Fibroblast of peridontal ligament (primary cell): ENCODE measurements around the gene VEGFD.

Experiments used
- DNase-seq: peaks from one replicate; pipeline ENCODE4 v3.0.0-alpha.2; 2010; ENCODE audit errors: extremely low read depth

VEGFD gene

GRCh38 chrX:15359701-15360100 lies 24.5 kb downstream of the VEGFD start:
- peak; percentile 89 for DNase-seq

- no peak for DNase-seq
Observed at GRCh38 chrX:15358533-15358932, 25.7 kb downstream of the VEGFD start.

GRCh38 chrX:15356444-15356843 lies 27.8 kb downstream of the VEGFD start:
- DNase-seq: peak; percentile 92

- DNase-seq: no peak
Observed at GRCh38 chrX:15350329-15350996, 33.8 kb downstream of the VEGFD start.

- DNase-seq: peak; percentile 86
Observed at GRCh38 chrX:15349046-15349445, 35.2 kb downstream of the VEGFD start.

- DNase-seq: no peak
Observed at GRCh38 chrX:15345976-15346375, 38.2 kb downstream of the VEGFD start.

GRCh38 chrX:15344106-15344505 lies 40.1 kb downstream of the VEGFD start:
- DNase-seq: no peak

- DNase-seq: peak; percentile 13
Observed at GRCh38 chrX:15343075-15343476, 41.1 kb downstream of the VEGFD start.

GRCh38 chrX:15340867-15341266 lies 43.3 kb downstream of the VEGFD start:
- DNase-seq: no peak

- DNase-seq: peak; percentile 74
Observed at GRCh38 chrX:15336023-15336413, 48.2 kb downstream of the VEGFD start.

- peak; percentile 94 for DNase-seq
Observed at GRCh38 chrX:15335135-15336022, 48.8 kb downstream of the VEGFD start, which contains the start of gene PIGA. Gene PIGA (minus strand): TSS chrX:15335523. CDS start chrX:15331930, 3,593 bp downstream.

- peak; percentile 18 for DNase-seq
Observed at GRCh38 chrX:15334561-15334960, 49.7 kb downstream of the VEGFD start.

- peak; percentile 67 for DNase-seq
Observed at GRCh38 chrX:15328821-15329220, 55.4 kb downstream of the VEGFD start.

GRCh38 chrX:15328131-15328530 lies 56.1 kb downstream of the VEGFD start:
- no peak for DNase-seq

GRCh38 chrX:15322472-15322871 lies 61.7 kb downstream of the VEGFD start:
- no peak for DNase-seq

- no peak for DNase-seq
Observed at GRCh38 chrX:15322072-15322471, 62.1 kb downstream of the VEGFD start.

- DNase-seq: no peak
Observed at GRCh38 chrX:15321447-15321846, 62.8 kb downstream of the VEGFD start.

GRCh38 chrX:15320297-15320696 lies 63.9 kb downstream of the VEGFD start:
- no peak for DNase-seq

GRCh38 chrX:15319075-15319474 lies 65.1 kb downstream of the VEGFD start:
- no peak for DNase-seq

- DNase-seq: no peak
Observed at GRCh38 chrX:15315509-15315908, 68.7 kb downstream of the VEGFD start, which contains the start of gene ASB11. Gene ASB11 (minus strand): TSS chrX:15315640. CDS start chrX:15315605, 35 bp downstream.

- DNase-seq: no peak
Observed at GRCh38 chrX:15314472-15314871, 69.7 kb downstream of the VEGFD start.

GRCh38 chrX:15311119-15311518 lies 73.1 kb downstream of the VEGFD start:
- no peak for DNase-seq

- DNase-seq: peak; percentile 49
Observed at GRCh38 chrX:15310117-15310516, 74.1 kb downstream of the VEGFD start.
